K562 (cell line): ENCODE data around the gene BANF2. TPM values are rescaled to one million over a fixed set of nuclear protein-coding genes. Genes with fewer than 3 reads are reported as not detected.

ENCODE experiments used
- BCL6 ChIP-seq: fragments of 250-450 bp; sonication (Bioruptor Pico); IDR thresholded peaks from 2 replicates; pipeline ENCODE4 v1.4.0; 2020
- ELF2 ChIP-seq: fragments of 250-450 bp; sonication (Bioruptor Pico); IDR thresholded peaks from 2 replicates; pipeline ENCODE4 v1.5.0; 2021; ENCODE audit warnings: mild to moderate bottlenecking
- ERF ChIP-seq: fragments of 450-650 bp; formaldehyde crosslinking; IDR thresholded peaks from 2 replicates; pipeline ENCODE4 v1.4.0; 2020; ENCODE audit warnings: mild to moderate bottlenecking, mixed read lengths
- HMG20A ChIP-seq: fragments of 450-650 bp; formaldehyde crosslinking; conservative IDR thresholded peaks from 2 replicates; pipeline ENCODE4 v1.4.0; 2020; ENCODE audit warnings: mild to moderate bottlenecking, mixed read lengths
- MECOM ChIP-seq: fragments of 250-450 bp; sonication (Bioruptor Pico); IDR thresholded peaks from 2 replicates; pipeline ENCODE4 v1.8.0; 2022; ENCODE audit warnings: inconsistent platforms
- NCOA6 ChIP-seq: fragments of 450-650 bp; IDR thresholded peaks from 2 replicates; pipeline ENCODE4 v1.6.1; 2017; ENCODE audit warnings: mild to moderate bottlenecking
- PHF20 ChIP-seq: fragments of 450-650 bp; IDR thresholded peaks from 2 replicates; pipeline ENCODE4 v1.6.1; 2018; ENCODE audit not compliant: partially characterized antibody
- PRMT5 ChIP-seq: sonication (generic); formaldehyde crosslinking; IDR thresholded peaks from 2 replicates; pipeline ENCODE4 v1.5.0; 2020; ENCODE audit warnings: missing genetic modification reagents
- TEAD1 ChIP-seq, 2 experiments: fragments of 450-650 bp in 1 of 2; sonication (generic) in 1 of 2; formaldehyde crosslinking; IDR thresholded peaks; 2 replicates each; pipeline versions ENCODE4 v1.4.0 to v1.8.0; 2020 to 2022; ENCODE audit warnings: mild to moderate bottlenecking in 2 of 2, missing genetic modification reagents in 1 of 2
- ZBTB43 ChIP-seq: sonication (generic); formaldehyde crosslinking; IDR thresholded peaks from 2 replicates; pipeline ENCODE4 v1.8.0; 2023; ENCODE audit warnings: mild to moderate bottlenecking, missing genetic modification reagents
- ZKSCAN3 ChIP-seq: fragments of 250-450 bp; sonication (Bioruptor Pico); IDR thresholded peaks from 2 replicates; pipeline ENCODE4 v1.4.0; 2020
- ZNF79 ChIP-seq: fragments of 250-450 bp; sonication (Bioruptor Pico); IDR thresholded peaks from 2 replicates; pipeline ENCODE4 v1.4.0; 2020; ENCODE audit warnings: low read depth, mild to moderate bottlenecking, moderate library complexity
- polyA plus RNA-seq, 8 experiments: library from polyadenylated mRNA; depleted of rRNA in 4 of 8; stranded (reverse) in 5 of 8; unstranded in 3 of 8; fragments of >200 nt; fragmentation: Nextera tagmentation in 2 of 8; fragmentation: Illumina TruSeq in 1 of 8; extraction: Ambion mirVana in 2 of 8; extraction: Trizol in 1 of 8; gene quantifications; 2 replicates each; pipeline versions ENCODE4 v1.2.1 to v1.2.3, GENCODE V29; 2011 to 2014; ENCODE audit warnings: inconsistent platforms in 1 of 8, missing spikeins in 1 of 8
- total RNA-seq, 7 experiments: library from RNA; depleted of rRNA in 6 of 7; stranded (reverse); fragments of >200 nt in 6 of 7; fragmentation: Illumina TruSeq in 2 of 7; extraction: Trizol in 2 of 7; gene quantifications; 2 replicates each; pipeline versions ENCODE4 v1.2.1 to v1.2.3, GENCODE V29; 2011 to 2021; ENCODE audit warnings: low replicate concordance in 1 of 7
- TF ChIP-seq, protein P1 (sequence below), 2 experiments: fragments of 450-650 bp; formaldehyde crosslinking in 1 of 2; IDR thresholded peaks; 2 replicates each; pipeline versions ENCODE4 v1.4.0 to v1.6.1; 2014 to 2020; ENCODE audit warnings: mild to moderate bottlenecking in 2 of 2, borderline replicate concordance in 1 of 2, low read depth in 1 of 2
- TF ChIP-seq, protein P2 (sequence below): fragments of 450-650 bp; formaldehyde crosslinking; IDR thresholded peaks from 2 replicates; pipeline ENCODE4 v1.4.0; 2020; ENCODE audit warnings: mild to moderate bottlenecking, moderate library complexity
- TF ChIP-seq, protein P3 (sequence below): fragments of 450-650 bp; IDR thresholded peaks from 2 replicates; pipeline ENCODE4 v1.6.1; 2016

BANF2 gene
- total and polyA plus RNA-seq, 9 of the 15 experiments (the other 6 are each of a cell fraction or from before 2014, with no cell fraction given): not detected

DNA sequence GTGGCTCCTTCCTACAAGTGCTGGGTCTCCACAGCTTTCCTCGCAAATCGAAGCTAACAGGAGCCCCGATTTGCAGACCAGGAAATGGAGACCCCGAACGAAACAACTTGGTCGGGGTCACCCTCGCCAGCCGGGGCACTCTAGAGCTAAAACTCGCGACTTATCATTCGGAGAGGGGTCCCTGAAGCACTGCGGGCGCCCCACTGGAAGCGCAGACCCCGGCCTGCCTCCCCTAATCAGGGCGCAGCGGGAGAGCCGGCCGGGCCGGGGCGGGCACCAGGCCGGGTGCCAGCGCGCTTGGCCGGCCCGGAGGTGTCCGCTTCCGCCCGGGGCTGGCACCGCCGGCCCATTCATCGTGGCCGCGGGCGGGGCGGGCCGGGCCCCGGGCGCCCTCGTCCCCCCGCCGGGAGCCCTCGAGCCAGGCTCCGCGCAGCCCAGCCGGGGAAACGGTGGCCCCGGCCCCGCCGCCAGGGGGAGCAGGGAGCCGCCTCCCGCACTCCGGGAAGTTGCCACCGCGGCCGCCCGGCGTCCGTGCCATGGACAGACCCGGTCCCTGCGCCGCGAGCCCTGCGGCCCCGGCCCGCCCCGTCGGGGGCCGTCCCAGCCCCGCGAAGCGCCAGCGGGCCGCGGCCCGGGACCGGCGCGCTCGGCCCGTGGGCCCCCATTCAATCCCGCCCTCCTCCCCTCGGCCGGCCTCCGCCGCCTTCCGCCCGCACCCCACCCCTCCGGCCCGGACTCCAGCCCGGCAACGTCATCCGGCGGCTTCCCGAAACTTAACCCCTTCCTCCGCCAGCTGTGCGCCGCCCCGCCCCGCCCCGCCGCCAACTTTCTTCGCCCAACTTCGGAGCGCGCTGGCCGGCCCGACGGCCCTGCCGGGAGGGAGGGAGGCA, 18.7 kb upstream of the BANF2 start (continued):
- TF ChIP-seq, protein P1, sequence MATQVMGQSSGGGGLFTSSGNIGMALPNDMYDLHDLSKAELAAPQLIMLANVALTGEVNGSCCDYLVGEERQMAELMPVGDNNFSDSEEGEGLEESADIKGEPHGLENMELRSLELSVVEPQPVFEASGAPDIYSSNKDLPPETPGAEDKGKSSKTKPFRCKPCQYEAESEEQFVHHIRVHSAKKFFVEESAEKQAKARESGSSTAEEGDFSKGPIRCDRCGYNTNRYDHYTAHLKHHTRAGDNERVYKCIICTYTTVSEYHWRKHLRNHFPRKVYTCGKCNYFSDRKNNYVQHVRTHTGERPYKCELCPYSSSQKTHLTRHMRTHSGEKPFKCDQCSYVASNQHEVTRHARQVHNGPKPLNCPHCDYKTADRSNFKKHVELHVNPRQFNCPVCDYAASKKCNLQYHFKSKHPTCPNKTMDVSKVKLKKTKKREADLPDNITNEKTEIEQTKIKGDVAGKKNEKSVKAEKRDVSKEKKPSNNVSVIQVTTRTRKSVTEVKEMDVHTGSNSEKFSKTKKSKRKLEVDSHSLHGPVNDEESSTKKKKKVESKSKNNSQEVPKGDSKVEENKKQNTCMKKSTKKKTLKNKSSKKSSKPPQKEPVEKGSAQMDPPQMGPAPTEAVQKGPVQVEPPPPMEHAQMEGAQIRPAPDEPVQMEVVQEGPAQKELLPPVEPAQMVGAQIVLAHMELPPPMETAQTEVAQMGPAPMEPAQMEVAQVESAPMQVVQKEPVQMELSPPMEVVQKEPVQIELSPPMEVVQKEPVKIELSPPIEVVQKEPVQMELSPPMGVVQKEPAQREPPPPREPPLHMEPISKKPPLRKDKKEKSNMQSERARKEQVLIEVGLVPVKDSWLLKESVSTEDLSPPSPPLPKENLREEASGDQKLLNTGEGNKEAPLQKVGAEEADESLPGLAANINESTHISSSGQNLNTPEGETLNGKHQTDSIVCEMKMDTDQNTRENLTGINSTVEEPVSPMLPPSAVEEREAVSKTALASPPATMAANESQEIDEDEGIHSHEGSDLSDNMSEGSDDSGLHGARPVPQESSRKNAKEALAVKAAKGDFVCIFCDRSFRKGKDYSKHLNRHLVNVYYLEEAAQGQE (IDR thresholded peaks at IDR 0.05; ENCODE audit: borderline replicate concordance): 0 out of 2 replicates have a peak, but pooled peaks have one; percentile 21
- TF ChIP-seq, protein P1 (CRISPR knock-in tag; IDR thresholded peaks at IDR 0.05; ENCODE audit: low read depth): no peak
- no peak for TF ChIP-seq PRMT5 (CRISPR knock-in tag)
- no peak for TF ChIP-seq ZBTB43 (CRISPR knock-in tag)
- TF ChIP-seq NCOA6: peak; percentile 12; the same call in 1 of the 2 replicates
- TF ChIP-seq ERF: no peak
- TF ChIP-seq ZKSCAN3 (CRISPR knock-in tag): no peak
- TF ChIP-seq, protein P2, sequence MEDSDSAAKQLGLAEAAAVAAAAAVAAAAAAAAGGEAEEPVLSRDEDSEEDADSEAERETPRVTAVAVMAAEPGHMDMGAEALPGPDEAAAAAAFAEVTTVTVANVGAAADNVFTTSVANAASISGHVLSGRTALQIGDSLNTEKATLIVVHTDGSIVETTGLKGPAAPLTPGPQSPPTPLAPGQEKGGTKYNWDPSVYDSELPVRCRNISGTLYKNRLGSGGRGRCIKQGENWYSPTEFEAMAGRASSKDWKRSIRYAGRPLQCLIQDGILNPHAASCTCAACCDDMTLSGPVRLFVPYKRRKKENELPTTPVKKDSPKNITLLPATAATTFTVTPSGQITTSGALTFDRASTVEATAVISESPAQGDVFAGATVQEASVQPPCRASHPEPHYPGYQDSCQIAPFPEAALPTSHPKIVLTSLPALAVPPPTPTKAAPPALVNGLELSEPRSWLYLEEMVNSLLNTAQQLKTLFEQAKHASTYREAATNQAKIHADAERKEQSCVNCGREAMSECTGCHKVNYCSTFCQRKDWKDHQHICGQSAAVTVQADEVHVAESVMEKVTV (CRISPR knock-in tag): no peak
- TF ChIP-seq, protein P3, sequence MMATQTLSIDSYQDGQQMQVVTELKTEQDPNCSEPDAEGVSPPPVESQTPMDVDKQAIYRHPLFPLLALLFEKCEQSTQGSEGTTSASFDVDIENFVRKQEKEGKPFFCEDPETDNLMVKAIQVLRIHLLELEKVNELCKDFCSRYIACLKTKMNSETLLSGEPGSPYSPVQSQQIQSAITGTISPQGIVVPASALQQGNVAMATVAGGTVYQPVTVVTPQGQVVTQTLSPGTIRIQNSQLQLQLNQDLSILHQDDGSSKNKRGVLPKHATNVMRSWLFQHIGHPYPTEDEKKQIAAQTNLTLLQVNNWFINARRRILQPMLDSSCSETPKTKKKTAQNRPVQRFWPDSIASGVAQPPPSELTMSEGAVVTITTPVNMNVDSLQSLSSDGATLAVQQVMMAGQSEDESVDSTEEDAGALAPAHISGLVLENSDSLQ: no peak
- no peak for TF ChIP-seq MECOM (CRISPR knock-in tag)
- TF ChIP-seq HMG20A (CRISPR knock-in tag): no peak
- no peak for TF ChIP-seq BCL6 (CRISPR knock-in tag)
- no peak for TF ChIP-seq ZNF79 (CRISPR knock-in tag)
- TF ChIP-seq PHF20: no peak
- TF ChIP-seq ELF2 (CRISPR knock-in tag): no peak
- no peak for TF ChIP-seq TEAD1 (CRISPR knock-in tag; IDR thresholded peaks at IDR 0.05)
